HepG2 (cell line): Measurements from ENCODE around the gene C14orf93. TPM values are rescaled to one million over a fixed set of nuclear protein-coding genes. Genes with fewer than 3 reads are reported as not detected.

Experiments used
- BRF2 ChIP-seq: sonication (generic); formaldehyde crosslinking; IDR thresholded peaks from 2 replicates; pipeline ENCODE4 v1.8.1; 2022; ENCODE audit warnings: mild to moderate bottlenecking, missing genetic modification reagents
- CBX5 ChIP-seq: sonication (generic); formaldehyde crosslinking; IDR thresholded peaks from 2 replicates; pipeline ENCODE4 v1.4.0; 2020; ENCODE audit warnings: missing genetic modification reagents, borderline replicate concordance
- ELK4 ChIP-seq: sonication (generic); formaldehyde crosslinking; IDR thresholded peaks from 2 replicates; pipeline ENCODE4 v1.9.0; 2021; ENCODE audit warnings: missing genetic modification reagents, borderline replicate concordance
- JARID2 ChIP-seq: sonication (generic); formaldehyde crosslinking; IDR thresholded peaks from 2 replicates; pipeline ENCODE4 v1.8.1; 2023; ENCODE audit warnings: missing genetic modification reagents, inconsistent platforms; ENCODE audit not compliant: insufficient replicate concordance
- JUN ChIP-seq: sonication (generic); formaldehyde crosslinking; IDR thresholded peaks from 2 replicates; pipeline ENCODE4 v1.4.0; 2020; ENCODE audit warnings: mild to moderate bottlenecking, missing genetic modification reagents
- KAT7 ChIP-seq: IDR thresholded peaks from 2 replicates; pipeline ENCODE4 v1.6.1; 2018; ENCODE audit warnings: borderline replicate concordance, missing compliant biosample characterization
- KLF9 ChIP-seq: IDR thresholded peaks from 2 replicates; pipeline ENCODE4 v1.6.1; 2016; ENCODE audit warnings: low read depth
- MZF1 ChIP-seq: sonication (generic); formaldehyde crosslinking; IDR thresholded peaks from 2 replicates; pipeline ENCODE4 v1.8.1; 2023; ENCODE audit warnings: mild to moderate bottlenecking, missing genetic modification reagents, borderline replicate concordance
- REPIN1 ChIP-seq: sonication (generic); formaldehyde crosslinking; IDR thresholded peaks from 2 replicates; pipeline ENCODE4 v1.8.0; 2022; ENCODE audit warnings: missing genetic modification reagents, low read depth, mild to moderate bottlenecking, borderline replicate concordance
- SYNCRIP ChIP-seq: fragments of 200-400 bp; formaldehyde crosslinking; IDR thresholded peaks from 2 replicates; pipeline ENCODE4 v1.6.1; 2018; ENCODE audit warnings: mild to moderate bottlenecking, low read depth, low read length; ENCODE audit not compliant: insufficient read depth
- USF2 ChIP-seq, 2 experiments: sonication (generic) in 1 of 2; formaldehyde crosslinking in 1 of 2; IDR thresholded peaks; 2 replicates each; pipeline versions ENCODE4 v1.5.1 to v1.6.1; 2011 to 2020; ENCODE audit warnings: borderline replicate concordance in 1 of 2, low read depth in 1 of 2, low read length in 1 of 2, mild to moderate bottlenecking in 1 of 2, missing genetic modification reagents in 1 of 2, moderate library complexity in 1 of 2
- XBP1 ChIP-seq: sonication (generic); formaldehyde crosslinking; IDR thresholded peaks from 2 replicates; pipeline ENCODE4 v1.5.0; 2020; ENCODE audit warnings: missing genetic modification reagents
- ZFX ChIP-seq: sonication (generic); formaldehyde crosslinking; IDR thresholded peaks from 2 replicates; pipeline ENCODE4 v1.4.0; 2020; ENCODE audit warnings: mild to moderate bottlenecking, low read depth, missing genetic modification reagents, moderate library complexity
- ZNF274 ChIP-seq: sonication (generic); formaldehyde crosslinking; IDR thresholded peaks from 2 replicates; pipeline ENCODE4 v1.5.1; 2020; ENCODE audit warnings: mild to moderate bottlenecking, missing genetic modification reagents
- ZNF280D ChIP-seq: sonication (generic); formaldehyde crosslinking; IDR thresholded peaks from 2 replicates; pipeline ENCODE4 v1.5.1; 2020; ENCODE audit warnings: mild to moderate bottlenecking, missing genetic modification reagents
- ZNF33B ChIP-seq: sonication (generic); formaldehyde crosslinking; IDR thresholded peaks from 2 replicates; pipeline ENCODE4 v1.5.1; 2020; ENCODE audit warnings: mild to moderate bottlenecking, missing genetic modification reagents
- ZNF432 ChIP-seq: sonication (generic); formaldehyde crosslinking; IDR thresholded peaks from 2 replicates; pipeline ENCODE4 v1.5.0; 2020; ENCODE audit warnings: missing genetic modification reagents, mild to moderate bottlenecking, borderline replicate concordance
- ZNF446 ChIP-seq: sonication (generic); formaldehyde crosslinking; IDR thresholded peaks from 2 replicates; pipeline ENCODE4 v1.5.0; 2020; ENCODE audit warnings: mild to moderate bottlenecking, missing genetic modification reagents
- ZNF563 ChIP-seq: sonication (generic); formaldehyde crosslinking; IDR thresholded peaks from 2 replicates; pipeline ENCODE4 v1.8.0; 2022; ENCODE audit warnings: mild to moderate bottlenecking, moderate library complexity, missing genetic modification reagents
- ZNF713 ChIP-seq: sonication (generic); formaldehyde crosslinking; IDR thresholded peaks from 2 replicates; pipeline ENCODE4 v1.4.0; 2020; ENCODE audit warnings: mild to moderate bottlenecking, missing genetic modification reagents
- polyA plus RNA-seq, 8 experiments: library from polyadenylated mRNA; depleted of rRNA in 3 of 8; stranded (reverse) in 7 of 8; unstranded in 1 of 8; fragments of >200 nt; fragmentation: Illumina TruSeq in 4 of 8; extraction: Trizol in 4 of 8; gene quantifications; 2 replicates each; pipeline versions ENCODE4 v1.2.1 to v1.2.3, GENCODE V29; 2011 to 2016; ENCODE audit warnings: low read depth in 4 of 8, missing spikeins in 1 of 8, mixed read lengths in 1 of 8; ENCODE audit not compliant: insufficient read depth in 1 of 8
- total RNA-seq, 5 experiments: library from RNA; depleted of rRNA; stranded (reverse); fragments of >200 nt; fragmentation: Illumina TruSeq; extraction: Trizol; gene quantifications; 2 replicates each; pipeline ENCODE4 v1.2.3, GENCODE V29; 2016; ENCODE audit warnings: low read depth in 1 of 5

Gene C14orf93
- total and polyA plus RNA-seq, 2 of the 13 experiments (the other 11 are each of a cell fraction or from before 2014, with no cell fraction given): 11.4 to 22.5 TPM

GRCh38 chr14:22986508-22987054 lies 23.4 kb downstream of the C14orf93 start (continued):
- TF ChIP-seq USF2 (IDR thresholded peaks at IDR 0.05; ENCODE audit: low read depth, low read length) (no peak), USF2 (CRISPR knock-in tag; IDR thresholded peaks at IDR 0.05; ENCODE audit: borderline replicate concordance) (no peak), KLF9 (CRISPR knock-in tag) (peak; percentile 70; the same call in 1 of the 2 replicates), ZNF33B (CRISPR knock-in tag) (no peak), ZNF563 (CRISPR knock-in tag) (no peak), SYNCRIP (no peak), KAT7 (CRISPR knock-in tag) (0 out of 2 replicates have a peak, but pooled peaks have one; percentile 17), REPIN1 (CRISPR knock-in tag) (peak; percentile 71; the same call in 1 of the 2 replicates), ZNF274 (CRISPR knock-in tag) (no peak), JARID2 (CRISPR knock-in tag) (no peak), ELK4 (no peak), ZNF432 (CRISPR knock-in tag) (no peak), ZNF446 (no peak), CBX5 (CRISPR knock-in tag) (peak; percentile 91; the same call in 1 of the 2 replicates), XBP1 (CRISPR knock-in tag) (no peak), JUN (no peak), BRF2 (CRISPR knock-in tag) (no peak), ZFX (peak; percentile 33; the same call in 1 of the 2 replicates), ZNF713 (peak; percentile 76; the same call in 1 of the 2 replicates), MZF1 (CRISPR knock-in tag) (no peak), ZNF280D (CRISPR knock-in tag) (no peak)
